T-helper 22 cell (primary cell): ENCODE results near the gene ARSH.
"Not testable (repeated sequence)": the region's sequence is repeated elsewhere in the genome, so short reads cannot be mapped to it uniquely, and the experiment has no call there.

ENCODE experiments used
- DNase-seq: peaks from one replicate; pipeline ENCODE4 v3.0.0-alpha.2; 2020; ENCODE audit warnings: low read depth

ARSH gene

GRCh38 chrX:3044196-3044595 lies 37.9 kb downstream of the ARSH start:
- no peak for DNase-seq

GRCh38 chrX:3044671-3045070 lies 38.3 kb downstream of the ARSH start:
- DNase-seq = no peak

- no peak for DNase-seq
Observed at GRCh38 chrX:3046253-3047240, 40.2 kb downstream of the ARSH start.

- DNase-seq = not testable (repeated sequence)
Observed at GRCh38 chrX:3050523-3051175, 44.3 kb downstream of the ARSH start.

GRCh38 chrX:3052860-3053259 lies 46.5 kb downstream of the ARSH start:
- DNase-seq = no peak

GRCh38 chrX:3066555-3066954 lies 60.2 kb downstream of the ARSH start:
- no peak for DNase-seq

GRCh38 chrX:3075959-3076358 lies 69.6 kb downstream of the ARSH start:
- no peak for DNase-seq

GRCh38 chrX:3076416-3076991 lies 70.2 kb downstream of the ARSH start:
- no peak for DNase-seq
